Activated T-cell treated with anti-CD3 and anti-CD28 coated beads for 24 hours (primary cell): ENCODE results near the gene TNS1.

Experiments
- DNase-seq: peaks from one replicate; pipeline ENCODE4 v3.0.0-alpha.2; 2020; ENCODE audit warnings: low read depth

The TNS1 gene

DNA sequence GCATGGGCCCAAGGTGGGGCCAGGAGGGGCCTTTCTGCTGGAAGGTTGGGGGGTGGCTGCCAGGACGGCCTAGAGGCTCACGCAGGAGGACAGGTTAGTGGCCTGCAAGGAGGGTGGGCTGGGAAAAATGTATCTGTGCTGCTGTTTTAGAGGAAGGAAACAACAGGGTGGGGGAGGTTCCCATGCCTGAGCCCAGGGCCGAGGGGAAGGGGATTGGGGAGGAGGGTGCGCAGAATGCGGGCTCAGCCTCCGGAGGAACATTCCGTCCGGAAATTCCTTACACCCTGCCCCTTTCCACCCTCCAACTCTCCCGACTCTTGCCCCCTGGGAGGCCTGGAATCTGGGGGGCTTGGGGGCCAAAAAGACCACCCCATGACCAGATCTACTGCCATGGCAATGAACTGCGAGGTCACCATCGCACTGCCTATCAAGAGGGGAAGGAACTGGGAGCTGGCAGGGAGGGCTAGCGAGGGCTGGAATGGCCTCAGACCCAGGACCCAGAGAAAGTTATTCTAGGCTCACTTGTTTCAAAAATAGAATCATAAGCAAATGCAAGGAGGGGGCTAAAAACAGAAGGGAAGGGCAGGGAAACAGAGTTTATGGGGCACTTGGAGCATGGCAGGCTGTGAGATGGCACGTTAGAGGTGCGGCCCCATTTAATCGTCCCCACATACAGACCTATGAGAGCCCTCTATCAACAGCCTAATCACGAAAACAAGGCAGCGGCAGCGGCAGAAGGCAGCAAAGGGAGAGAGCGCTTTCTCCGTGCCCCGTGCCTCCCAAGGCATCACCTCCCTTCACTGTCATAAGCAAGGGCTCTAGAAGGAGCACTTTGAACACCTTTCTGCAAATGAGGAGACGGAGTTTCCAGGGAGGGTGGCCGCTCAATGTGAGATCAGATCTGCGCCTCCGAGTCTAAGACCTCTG lies 90.4 kb downstream of the TNS1 start:
- DNase-seq: no peak

GRCh38 chr2:217911283-217912097 lies 91.3 kb downstream of the TNS1 start:
- DNase-seq: no peak

- no peak for DNase-seq
Measured at GRCh38 chr2:217910875-217911212, 92.0 kb downstream of the TNS1 start.

DNA sequence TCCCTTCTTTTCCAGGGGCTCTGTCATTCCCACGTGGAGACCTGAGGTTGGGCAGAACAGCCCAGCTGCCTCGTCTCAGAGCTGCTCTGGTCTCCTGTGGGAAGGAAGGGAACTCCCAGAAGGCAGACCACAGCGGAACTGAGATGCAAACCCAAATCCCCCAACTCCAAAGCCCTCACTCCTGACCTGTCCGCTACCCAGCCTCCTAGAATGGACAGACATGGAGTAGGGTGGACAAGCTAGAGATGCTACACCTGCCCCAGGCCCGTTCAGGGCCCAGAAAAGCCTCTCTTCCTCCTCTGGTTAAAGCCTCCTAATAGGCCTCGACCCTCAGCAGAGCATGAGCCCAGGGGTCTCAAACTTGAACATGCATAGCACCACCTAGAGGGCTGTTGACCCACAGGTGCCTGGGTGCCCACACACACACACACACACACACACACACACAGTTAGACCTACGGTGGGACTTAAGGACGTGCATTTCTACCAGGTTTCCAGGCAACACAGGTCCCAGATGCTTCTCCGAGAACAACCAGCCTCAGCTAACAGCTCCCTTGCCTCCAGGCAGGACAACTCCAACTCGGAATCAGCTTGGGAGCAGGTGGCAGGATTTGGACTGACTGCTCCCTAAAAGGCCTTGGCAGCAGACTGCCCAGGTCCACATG lies 93.5 kb downstream of the TNS1 start:
- DNase-seq: no peak

- no peak for DNase-seq
Measured at GRCh38 chr2:217908544-217908943, 94.3 kb downstream of the TNS1 start.

DNA sequence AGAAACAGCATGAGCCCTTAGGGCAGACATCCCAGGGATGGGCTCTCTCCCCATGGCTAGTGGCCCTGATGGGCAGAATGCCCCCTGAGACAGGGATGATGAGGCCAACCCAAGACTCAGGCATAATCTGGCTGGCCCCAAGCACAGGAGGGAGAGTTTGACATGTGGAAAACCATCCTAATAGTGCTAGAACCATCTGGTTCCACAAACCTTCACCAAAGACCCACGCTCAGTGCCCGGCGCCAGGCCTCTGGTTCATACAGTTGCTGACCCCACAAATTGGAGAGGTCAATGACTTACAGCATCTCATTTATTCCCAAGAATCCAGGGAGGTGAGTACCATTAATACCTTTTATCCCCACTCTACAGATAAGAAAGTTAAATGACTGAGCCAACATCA lies 95.5 kb downstream of the TNS1 start:
- no peak for DNase-seq

DNA sequence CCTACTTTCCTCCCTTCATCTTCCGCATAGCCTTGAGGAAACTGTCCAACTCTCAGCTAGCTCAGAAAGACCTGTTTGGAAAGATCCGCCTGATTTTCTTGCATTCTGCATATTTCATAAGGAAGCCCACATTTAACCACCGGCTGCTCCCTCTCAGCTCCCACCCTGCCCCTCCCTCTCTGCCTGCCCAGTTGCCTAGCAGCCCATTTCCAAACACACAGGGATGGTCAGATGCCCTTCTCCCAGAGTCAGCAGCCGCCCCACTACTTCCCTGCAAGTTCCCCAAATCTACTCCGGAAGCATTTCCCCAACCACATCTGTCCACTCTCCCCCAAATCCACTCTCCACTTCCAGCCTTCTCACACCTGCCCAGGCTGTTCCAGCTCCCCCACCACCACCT lies 96.0 kb downstream of the TNS1 start:
- no peak for DNase-seq

DNA sequence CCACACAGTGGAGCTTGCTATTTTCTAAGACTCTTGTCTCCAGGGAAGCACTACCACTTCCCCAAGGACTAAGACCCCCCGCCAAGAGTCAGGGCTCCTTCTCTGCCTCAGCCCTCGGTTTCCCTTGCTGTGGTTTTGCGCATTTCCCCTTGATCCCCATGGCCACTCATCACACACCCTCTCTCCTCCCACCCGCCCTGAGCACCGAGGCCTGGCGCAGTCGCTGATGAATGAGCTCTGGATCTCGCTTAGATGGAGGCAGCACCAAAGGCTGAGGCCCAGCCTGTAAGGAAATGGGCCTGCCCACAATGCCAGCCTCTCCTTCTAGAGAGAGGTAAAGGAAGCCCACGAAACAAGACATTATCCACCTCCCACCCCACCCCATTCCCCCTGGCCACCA lies 96.9 kb downstream of the TNS1 start:
- DNase-seq: no peak

DNA sequence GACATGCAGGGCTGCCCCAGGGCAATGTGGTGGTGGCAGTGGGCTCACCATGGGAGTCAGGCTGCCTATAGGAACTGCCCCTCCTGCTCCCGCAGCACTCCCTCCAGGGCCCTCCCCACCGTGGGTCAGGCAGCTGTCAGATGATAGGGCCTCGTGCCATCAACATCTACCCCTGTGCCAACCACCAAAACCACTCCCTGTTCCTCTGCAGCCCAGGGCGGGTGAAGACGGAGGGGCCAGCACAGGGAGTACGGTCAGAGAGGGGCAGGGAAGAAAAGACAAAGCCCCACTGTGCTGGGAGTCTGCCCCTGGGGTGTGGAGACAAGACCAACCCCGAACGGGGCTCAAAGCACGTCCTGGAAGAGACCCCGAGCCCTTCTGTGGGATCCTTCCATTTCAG lies 97.4 kb downstream of the TNS1 start:
- no peak for DNase-seq

GRCh38 chr2:217904614-217904965 lies 98.2 kb downstream of the TNS1 start:
- no peak for DNase-seq

DNA sequence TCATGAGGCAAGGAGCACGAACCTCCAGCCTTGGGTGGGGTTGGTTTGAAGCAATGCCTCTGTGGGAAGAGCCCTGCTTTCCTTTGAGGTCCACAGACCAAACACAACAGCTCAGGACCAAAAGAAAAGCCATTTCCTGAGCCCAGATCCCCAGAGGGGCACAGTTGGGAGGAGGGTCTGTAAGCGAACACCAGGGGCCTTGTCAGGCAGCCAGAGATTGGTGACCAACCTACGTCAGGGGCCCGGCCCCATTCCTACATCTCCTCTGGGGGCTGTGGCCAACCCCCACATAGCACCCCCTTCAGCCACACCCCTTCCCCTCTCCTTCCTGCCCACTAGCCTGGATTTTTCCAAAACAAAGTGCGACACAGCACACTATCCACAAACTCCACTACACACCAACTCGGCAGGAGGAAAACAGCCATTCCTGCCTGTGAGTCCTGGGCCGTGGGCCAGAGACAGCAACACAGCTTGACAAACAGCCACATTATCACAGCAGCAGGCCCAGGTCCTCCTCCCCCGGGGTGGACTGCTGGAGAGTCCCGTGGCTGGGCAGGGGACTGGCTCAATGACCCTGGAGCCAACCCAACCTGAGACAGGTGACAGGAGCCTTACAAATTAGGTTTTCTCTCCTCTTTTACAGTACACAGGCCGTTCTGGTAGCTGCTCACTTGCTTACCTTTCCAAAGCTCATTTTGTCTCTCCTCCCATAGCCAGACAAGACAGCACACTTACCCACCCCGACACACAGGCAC lies 98.8 kb downstream of the TNS1 start:
- no peak for DNase-seq

DNA sequence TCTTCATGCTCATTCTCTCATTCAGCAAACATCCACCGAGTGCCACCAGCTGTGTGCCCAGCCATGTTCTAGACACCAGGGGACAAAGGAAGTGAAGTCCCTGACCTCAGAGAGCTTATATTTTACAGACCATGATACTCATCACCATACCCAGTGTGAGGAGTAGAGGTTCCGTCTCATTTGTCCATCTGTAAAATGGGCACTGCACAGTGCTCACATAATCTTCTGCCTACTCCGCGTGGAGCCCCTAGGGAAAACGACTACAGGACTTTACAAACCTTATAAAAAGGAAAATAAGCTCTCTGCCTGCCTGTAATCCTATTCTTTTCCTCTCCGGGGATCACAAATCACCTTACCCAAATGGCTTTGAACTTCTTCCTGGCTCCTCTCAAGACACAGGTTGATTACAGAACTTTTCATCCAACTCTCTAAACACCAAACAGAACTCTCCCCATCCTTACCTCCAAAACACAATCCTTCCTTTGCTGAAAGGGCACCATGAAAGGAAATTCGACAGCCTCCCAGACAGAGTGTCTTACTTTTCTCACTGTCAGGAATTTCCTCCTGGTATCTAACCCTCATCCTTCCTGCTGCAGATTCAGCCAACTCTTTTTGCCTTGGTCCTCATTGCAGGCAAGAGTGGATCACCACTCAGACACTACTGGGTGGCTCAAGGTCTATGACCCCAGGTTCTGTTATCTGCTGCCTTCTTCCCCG lies 99.5 kb downstream of the TNS1 start:
- no peak for DNase-seq

- no peak for DNase-seq
Measured at GRCh38 chr2:217902379-217903141, 100.2 kb downstream of the TNS1 start.

- no peak for DNase-seq
Measured at GRCh38 chr2:217901835-217902378, 100.9 kb downstream of the TNS1 start.

DNA sequence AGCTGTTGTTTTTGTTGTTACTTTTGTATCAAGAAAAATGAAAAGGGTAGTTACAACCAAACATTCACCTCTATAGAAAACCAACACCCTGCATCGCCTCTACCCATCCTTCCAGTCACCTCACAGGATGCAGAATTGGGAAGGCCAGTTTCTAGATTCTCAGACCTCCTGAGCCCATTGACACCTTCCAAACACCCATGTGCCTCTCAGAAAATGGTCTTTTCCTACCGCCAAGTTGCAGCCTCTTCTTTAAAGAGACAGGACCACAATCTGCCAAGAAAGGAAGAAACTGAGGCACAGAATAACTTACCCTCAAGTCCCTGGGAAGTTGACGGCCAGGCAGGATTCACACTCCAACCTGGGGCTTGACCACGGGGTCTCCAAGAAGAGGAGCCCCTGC lies 101.4 kb downstream of the TNS1 start:
- no peak for DNase-seq

- DNase-seq: no peak
Measured at GRCh38 chr2:217900780-217901360, 101.9 kb downstream of the TNS1 start.

GRCh38 chr2:217900010-217900779 lies 102.6 kb downstream of the TNS1 start:
- no peak for DNase-seq

GRCh38 chr2:217899231-217900009 lies 103.4 kb downstream of the TNS1 start:
- no peak for DNase-seq
